PC-3 (cell line): ENCODE results near the gene ADAMTSL5.

ENCODE experiments used
- CTCF ChIP-seq: fragments of 300-600 bp; sonication (generic); conservative IDR thresholded peaks from 2 replicates; pipeline ENCODE4 v1.5.1; 2017; ENCODE audit warnings: antibody characterized with exemption, low read depth, mild to moderate bottlenecking, low read length
- EZH2 ChIP-seq: fragments of 300-600 bp; sonication (generic); IDR thresholded peaks from one replicate; pipeline ENCODE4 v1.6.1; 2017; ENCODE audit warnings: antibody characterized with exemption, mild to moderate bottlenecking, low read length; ENCODE audit not compliant: unreplicated experiment
- EZH2phosphoT487 ChIP-seq: fragments of 300-600 bp; sonication (generic); IDR thresholded peaks from 2 replicates; pipeline ENCODE4 v1.6.1; 2018; ENCODE audit warnings: mild to moderate bottlenecking, antibody characterized with exemption, low read length, borderline replicate concordance

- no peak for TF ChIP-seq CTCF
- no peak for TF ChIP-seq EZH2
- no peak for TF ChIP-seq EZH2phosphoT487
Measured at GRCh38 chr19:1553415-1553814, 40.6 kb upstream of the ADAMTSL5 start.
